GM18519 (cell line): ENCODE results near the gene ZFP64.

ENCODE experiments used
- ATAC-seq: cut with Tn5 transposase; IDR thresholded peaks from one replicate; pipeline ENCODE4 v1.9.1; 2021; ENCODE audit warnings: mild to moderate bottlenecking, moderate library complexity; ENCODE audit not compliant: unreplicated experiment, low FRiP score

Gene ZFP64

DNA sequence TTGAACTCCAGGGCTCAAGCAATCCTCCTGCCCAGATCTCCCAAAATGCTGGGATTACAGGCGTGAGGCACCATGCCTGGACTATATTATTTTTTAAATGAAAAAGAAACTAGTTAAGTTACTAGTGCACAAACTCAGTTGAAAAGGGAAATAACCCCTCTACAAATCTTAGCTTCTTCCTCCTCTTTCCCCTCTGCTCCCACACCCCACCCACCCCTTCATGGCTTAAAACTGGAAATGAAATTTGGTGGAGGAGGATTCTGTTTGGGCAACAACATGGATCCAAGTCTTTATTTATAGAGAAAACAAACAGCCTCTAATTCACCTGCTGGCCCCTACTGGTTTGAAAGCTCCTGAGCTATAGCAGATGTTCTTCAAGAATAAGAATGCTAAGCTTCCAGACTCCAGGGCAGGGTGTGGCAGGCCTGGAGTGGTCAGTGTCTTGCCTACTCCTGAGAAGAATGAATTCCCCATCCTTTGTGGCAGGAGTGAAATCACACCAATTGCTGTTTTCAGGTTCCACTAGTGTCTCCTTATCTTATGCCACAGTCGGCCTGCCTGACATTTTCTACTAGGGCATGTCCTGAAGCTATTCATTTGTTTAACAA is 73.5 kb downstream of the ZFP64 start:
- ATAC-seq, result no peak

DNA sequence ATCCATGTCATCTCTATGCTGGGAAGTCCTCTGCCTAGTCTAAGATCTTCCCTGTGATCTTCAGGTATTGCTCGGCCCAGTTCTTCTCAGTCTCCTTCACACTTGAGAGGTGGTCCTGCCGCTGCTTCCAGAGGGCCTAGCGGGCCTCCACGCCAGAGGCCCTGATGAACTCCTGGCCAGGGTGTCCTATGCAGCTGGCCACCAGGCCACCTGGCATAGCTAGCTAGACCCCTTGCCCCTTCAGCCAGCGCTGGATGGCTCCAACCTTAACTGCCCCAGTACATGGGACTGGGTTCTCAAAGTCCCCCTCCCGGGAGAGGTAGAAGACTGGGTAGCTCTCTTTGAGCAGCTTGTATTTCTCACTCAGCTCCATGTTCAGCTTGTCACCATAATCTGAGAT is 81.1 kb downstream of the ZFP64 start:
- ATAC-seq, result no peak

DNA sequence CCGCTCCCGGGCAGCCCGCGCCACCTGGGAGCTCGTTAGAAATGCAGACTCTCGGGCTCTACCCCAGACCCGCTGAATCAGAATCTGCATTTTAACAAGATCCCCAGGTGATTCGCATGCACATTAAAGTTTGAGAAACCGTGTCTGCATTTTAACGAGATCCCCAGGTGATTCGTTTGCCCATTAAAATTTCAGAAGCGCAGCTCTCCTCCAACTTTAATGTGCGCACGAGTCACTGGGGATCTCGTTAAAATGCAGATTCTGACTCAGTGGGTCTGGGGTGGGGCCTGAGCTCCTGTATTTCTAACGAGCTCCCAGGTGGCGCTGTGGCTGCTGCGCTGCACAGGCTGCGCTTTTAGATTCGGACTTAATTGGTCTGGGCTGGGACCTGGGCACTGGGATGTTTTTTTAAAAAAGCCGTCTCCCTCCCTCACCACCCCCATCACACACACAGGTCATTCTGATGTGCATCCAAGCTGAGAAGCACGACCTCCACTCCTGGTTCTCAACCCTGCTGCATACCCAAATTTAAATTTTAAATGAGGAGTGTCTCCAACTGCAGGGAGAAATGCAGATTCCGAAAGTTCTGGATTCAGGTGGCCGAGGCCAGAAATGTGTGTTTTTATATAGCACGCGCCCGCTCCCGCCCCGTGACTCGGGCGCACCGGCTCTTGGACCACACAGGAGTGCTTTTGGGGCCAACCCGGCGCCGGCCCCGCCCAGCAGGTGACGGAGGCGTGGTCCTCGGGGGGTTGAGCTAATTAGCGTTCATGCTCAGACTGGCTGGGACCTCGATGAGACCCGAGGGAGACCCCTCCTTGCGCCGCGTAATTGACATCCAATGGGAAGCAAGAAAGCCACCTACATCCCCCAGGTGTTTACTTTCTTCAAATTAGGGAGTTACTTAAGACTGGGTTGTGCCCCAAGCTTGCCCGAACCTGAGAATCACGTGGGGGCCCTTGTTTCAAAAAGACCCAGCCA is 85.8 kb downstream of the ZFP64 start:
- no peak for ATAC-seq

DNA sequence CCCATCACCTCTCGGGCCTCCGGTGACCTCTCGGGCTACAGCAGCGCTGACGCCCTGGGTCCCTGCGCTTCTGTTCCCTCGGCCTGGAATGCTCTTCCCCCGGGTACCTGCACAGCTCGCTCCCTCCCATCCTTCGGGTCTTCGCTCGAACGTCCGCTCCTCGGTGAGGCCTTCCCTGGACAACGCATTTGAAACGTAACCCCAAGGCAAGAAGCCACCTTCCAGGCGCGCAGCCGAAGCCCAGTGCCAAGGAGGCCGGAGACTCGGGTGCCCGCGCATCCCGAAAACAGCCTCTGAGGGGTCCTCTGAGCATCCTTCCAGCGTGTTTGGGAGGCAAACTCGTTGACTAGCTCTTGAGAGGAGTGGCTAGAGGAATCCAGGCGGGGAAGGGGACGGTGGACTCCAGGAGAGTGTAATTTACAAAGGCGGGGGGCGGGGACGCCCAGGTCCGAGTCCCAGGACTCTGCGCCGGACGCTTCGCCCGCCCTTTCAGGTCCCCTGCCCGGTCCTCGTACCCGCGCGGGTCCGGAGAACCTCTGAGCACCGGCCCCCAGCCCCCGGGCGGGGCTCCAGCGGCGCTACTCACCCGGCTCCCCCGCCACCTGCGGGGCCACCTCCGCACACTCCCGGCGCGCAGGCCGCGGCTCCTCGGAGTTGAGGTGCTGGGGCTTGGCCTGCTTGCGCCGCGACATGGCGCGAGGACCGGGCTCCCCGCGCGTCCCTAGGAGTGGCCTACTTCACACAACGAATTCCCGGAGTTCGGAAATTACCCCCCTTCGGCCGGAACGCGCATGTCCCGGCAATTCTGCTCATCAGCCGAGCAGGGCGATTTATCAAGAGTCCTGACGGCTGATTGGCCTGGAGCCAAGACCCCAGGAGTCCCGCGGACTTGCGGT is 86.8 kb downstream of the ZFP64 start:
- ATAC-seq, result no peak

DNA sequence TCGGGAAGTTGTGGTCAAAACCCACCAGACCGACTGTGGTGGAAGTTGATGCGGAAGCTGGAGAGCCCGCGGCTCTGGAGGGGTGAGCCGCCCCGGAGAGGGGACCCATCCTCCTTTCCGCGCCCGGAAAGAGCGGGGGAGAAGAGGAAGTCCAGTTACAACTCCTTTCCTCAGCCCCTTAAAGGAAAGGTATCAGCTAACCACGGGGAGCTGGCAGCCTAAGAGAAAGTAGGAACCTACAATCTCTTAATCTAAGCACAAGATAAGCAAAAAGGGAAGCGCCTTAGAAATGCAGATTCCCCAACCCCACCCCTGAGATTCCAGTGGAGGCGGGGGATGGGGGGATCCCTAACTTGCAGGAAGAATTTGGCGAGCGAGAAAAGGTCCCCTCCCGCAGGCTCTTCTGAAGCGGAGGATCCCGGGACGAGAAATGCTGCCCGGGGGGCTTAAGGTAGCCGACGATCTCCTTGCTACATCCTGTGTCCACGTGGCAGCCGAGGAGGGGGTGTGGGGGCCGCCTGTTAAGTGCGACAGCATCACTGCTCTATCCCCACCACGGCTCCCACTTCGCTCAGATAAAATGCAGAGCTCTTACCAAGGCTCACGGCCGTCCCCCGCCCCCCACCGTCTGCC is 87.5 kb downstream of the ZFP64 start:
- no peak for ATAC-seq

DNA sequence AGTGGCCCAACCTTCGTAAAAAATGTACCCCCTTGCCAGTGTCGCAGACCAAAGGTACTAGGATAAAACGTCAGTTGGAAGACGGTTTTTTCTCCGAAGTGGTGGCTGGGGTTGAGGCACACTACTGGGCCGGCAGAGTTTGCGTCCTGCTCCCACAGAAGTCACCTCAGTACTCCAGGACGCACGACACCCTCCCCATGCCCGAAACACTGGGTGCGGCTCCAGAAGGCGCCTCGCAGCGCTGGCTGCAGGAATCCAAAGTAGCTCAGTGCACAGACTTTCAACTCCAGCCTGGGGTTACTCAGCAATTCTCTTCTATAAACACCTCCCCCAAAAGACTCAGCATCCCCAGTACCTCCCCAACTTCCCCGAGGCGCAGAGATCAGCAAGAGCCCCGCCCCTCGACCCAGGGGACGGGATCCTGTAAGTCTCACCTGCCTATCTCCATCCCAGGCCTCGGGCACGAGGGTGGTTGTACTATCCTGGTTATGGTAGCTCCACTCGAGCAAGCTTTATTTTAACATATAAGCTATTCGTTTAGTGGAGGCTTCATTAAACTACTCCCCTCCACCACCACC is 88.2 kb downstream of the ZFP64 start:
- no peak for ATAC-seq

DNA sequence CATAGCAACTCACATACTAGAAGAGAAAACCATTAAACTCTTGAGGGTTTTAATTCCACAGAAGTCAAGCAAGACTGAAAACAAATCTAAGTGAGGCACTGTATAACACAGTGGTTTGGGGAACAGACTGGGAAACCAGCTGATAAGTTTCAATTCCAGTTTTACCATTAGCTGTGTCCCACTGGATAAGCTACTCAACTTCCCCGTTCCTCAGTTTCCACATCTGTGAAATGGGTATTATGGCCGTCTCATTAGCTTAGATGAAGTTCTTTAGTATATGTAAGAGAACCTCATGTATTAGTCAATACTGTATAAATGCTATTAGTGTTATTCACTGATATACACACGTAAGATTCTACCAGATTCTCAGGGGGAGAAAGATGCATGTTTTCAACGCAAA is 89.0 kb downstream of the ZFP64 start:
- no peak for ATAC-seq

DNA sequence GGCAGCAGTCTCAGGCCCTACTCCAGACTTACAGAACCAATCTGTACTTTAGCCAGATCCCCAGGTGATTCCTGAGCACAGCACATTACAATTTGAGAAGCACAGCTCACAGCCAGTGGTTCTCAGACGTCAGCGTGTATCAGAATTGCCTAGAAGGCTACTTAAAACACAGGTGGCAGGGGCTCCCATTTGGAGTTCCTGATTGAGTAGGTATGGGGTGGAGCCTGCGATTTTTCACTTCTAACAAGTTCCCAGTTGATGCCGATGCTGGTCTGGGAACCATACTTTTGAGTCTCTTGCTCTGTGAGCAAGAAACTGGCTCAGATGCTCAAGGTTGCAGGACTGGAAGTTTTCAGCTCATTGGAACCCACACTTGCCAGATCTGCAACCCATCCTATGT is 89.5 kb downstream of the ZFP64 start:
- no peak for ATAC-seq
